ENCODE results near the gene LTBP4. TPM values are rescaled to one million over a fixed set of nuclear protein-coding genes. Genes with fewer than 3 reads are reported as not detected.
A peak's percentile ranks its signal among the peaks of the same experiment; 100 is the strongest.

The LTBP4 gene
- total RNA-seq, 1 donor from 2014 or later, result 430 TPM

GRCh38 chr19:40659566-40659965, 58.4 kb downstream of the LTBP4 start:
- ATAC-seq (no peak), DNase-seq (no peak)
- TF ChIP-seq CTCF (IDR thresholded peaks at IDR 0.05), result no peak
- no peaks in the 10 kb centered on the region for H3K9me3 ChIP-seq
- no peaks in the 10 kb centered on the region for H3K36me3 ChIP-seq
- H3K4me3 ChIP-seq, result no peak overlapping the region
- intact Hi-C loops (cut with DNase I), result no loop called here
- H3K4me1 ChIP-seq, result peaks cover 7% of the 10 kb centered on the region
- H3K27me3 ChIP-seq, result no peaks in the 10 kb centered on the region
- H3K27ac ChIP-seq, result no peak overlapping the region

GRCh38 chr19:40661616-40662015, 60.4 kb downstream of the LTBP4 start:
- no peak overlapping the region for H3K4me3 ChIP-seq
- intact Hi-C loops (cut with DNase I), result no loop called here
- no peak for DNase-seq
- H3K36me3 ChIP-seq, result no peaks in the 10 kb centered on the region
- no peak overlapping the region for H3K27ac ChIP-seq
- H3K9me3 ChIP-seq, result no peaks in the 10 kb centered on the region
- no peak for TF ChIP-seq CTCF (IDR thresholded peaks at IDR 0.05)
- no peaks in the 10 kb centered on the region for H3K27me3 ChIP-seq
- ATAC-seq, result no peak
- H3K4me1 ChIP-seq, result peaks cover 7% of the 10 kb centered on the region

GRCh38 chr19:40662925-40663694, 61.9 kb downstream of the LTBP4 start:
- Histone ChIP-seq H3K4me3 (peak overlapping the region; percentile 71), H3K4me1 (peaks cover 7% of the 10 kb centered on the region), H3K27me3 (no peaks in the 10 kb centered on the region), H3K36me3 (peaks cover 2% of the 10 kb centered on the region), H3K27ac (peak overlapping the region; percentile 84), H3K9me3 (no peaks in the 10 kb centered on the region)
- peak; percentile 6 for TF ChIP-seq CTCF (IDR thresholded peaks at IDR 0.05)
- ATAC-seq, result peak; percentile 95
- intact Hi-C loops (cut with DNase I), result no loop called here
- DNase-seq, result peak; percentile 96

GRCh38 chr19:40663695-40664692, 62.8 kb downstream of the LTBP4 start:
- H3K9me3 ChIP-seq, result no peaks in the 10 kb centered on the region
- H3K36me3 ChIP-seq, result peaks cover 10% of the 10 kb centered on the region
- ATAC-seq, result no peak
- no peak for DNase-seq
- peaks cover 7% of the 10 kb centered on the region for H3K4me1 ChIP-seq
- peak overlapping the region; percentile 84 for H3K27ac ChIP-seq
- peak overlapping the region; percentile 71 for H3K4me3 ChIP-seq
- no peak for TF ChIP-seq CTCF (IDR thresholded peaks at IDR 0.05)
- H3K27me3 ChIP-seq, result no peaks in the 10 kb centered on the region
- intact Hi-C loops (cut with DNase I), result no loop called here

- Histone ChIP-seq H3K4me1 (peaks cover 7% of the 10 kb centered on the region), H3K9me3 (no peaks in the 10 kb centered on the region), H3K36me3 (peaks cover 35% of the 10 kb centered on the region), H3K4me3 (no peak overlapping the region), H3K27ac (no peak overlapping the region), H3K27me3 (no peaks in the 10 kb centered on the region)
- DNase-seq (no peak), ATAC-seq (no peak)
- intact Hi-C loops (cut with DNase I), result no loop called here
- no peak for TF ChIP-seq CTCF (IDR thresholded peaks at IDR 0.05)
Measured at GRCh38 chr19:40666803-40667438, 65.8 kb downstream of the LTBP4 start.
